ENCODE results near the gene NR3C1.

NR3C1 gene

GRCh38 chr5:143228597-143229293, 174.7 kb downstream of the NR3C1 start:
- no peak for DNase-seq
